ENCODE measurements around the gene STIM2.
"Not testable (repeated sequence)": the region's sequence is repeated elsewhere in the genome, so short reads cannot be mapped to it uniquely, and the experiment has no call there.

Gene STIM2

DNA sequence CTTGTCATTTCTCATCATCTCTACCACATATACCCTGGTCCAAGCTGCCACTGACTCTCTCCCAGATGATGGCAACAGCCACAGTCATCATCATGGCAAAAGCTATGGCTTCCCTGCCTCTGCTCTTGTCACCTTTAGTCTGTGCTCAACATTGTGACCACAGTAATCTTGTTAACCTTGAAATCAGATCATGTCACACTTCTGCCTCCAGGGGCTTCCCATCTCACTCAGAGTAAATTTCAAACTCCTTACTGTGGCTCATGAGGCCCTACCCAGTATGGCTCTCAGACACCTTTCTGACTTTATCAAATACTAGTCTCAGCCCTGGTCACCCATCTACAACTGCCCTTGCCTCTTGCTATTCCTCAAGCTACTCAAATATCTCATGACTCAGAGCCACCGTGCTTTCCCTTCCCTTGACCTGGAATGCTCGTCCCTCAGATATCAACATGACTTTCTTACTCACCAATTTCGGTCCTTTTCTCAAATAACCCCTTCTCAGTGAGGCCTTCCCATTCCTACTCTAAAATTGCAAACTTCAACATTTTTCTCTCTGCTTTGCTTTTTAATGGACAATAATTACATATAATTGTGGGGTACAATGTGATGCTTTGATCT is 41.1 kb upstream of the STIM2 start:
- TF ChIP-seq, protein P1, sequence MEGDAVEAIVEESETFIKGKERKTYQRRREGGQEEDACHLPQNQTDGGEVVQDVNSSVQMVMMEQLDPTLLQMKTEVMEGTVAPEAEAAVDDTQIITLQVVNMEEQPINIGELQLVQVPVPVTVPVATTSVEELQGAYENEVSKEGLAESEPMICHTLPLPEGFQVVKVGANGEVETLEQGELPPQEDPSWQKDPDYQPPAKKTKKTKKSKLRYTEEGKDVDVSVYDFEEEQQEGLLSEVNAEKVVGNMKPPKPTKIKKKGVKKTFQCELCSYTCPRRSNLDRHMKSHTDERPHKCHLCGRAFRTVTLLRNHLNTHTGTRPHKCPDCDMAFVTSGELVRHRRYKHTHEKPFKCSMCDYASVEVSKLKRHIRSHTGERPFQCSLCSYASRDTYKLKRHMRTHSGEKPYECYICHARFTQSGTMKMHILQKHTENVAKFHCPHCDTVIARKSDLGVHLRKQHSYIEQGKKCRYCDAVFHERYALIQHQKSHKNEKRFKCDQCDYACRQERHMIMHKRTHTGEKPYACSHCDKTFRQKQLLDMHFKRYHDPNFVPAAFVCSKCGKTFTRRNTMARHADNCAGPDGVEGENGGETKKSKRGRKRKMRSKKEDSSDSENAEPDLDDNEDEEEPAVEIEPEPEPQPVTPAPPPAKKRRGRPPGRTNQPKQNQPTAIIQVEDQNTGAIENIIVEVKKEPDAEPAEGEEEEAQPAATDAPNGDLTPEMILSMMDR (IDR thresholded peaks at IDR 0.05; ENCODE audit: low read depth, low read length) = no peak
- H3K4me3 ChIP-seq (replicated peaks in 1 of 2; ENCODE audit: low read depth in 2 of 2, low read length in 2 of 2) = no peak overlapping the region
- no peak for DNase-seq (ENCODE audit: low read depth in 2 of 2)

DNA sequence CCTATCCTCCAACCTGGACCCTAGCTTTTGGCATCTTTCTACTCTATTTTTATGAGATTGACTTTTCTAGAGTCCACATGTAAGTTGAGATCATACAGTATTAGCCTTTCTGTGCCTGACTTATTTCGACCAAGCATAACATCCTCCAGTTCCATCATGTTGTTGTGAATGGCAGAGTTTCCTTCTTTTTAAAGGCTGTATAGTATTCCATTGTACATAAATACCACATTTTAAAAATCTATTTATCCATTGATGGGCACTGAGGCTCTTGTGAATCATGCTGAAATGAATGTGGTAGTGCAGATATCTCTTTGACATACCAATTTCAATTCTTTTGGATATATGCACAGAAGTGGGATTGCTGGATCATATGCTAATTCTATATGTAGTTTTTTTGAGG is 40.3 kb upstream of the STIM2 start:
- H3K4me3 ChIP-seq (replicated peaks in 1 of 2; ENCODE audit: low read depth in 2 of 2, low read length in 2 of 2) = no peak overlapping the region
- DNase-seq (ENCODE audit: low read depth in 2 of 2) = no peak
- TF ChIP-seq, protein P1 (IDR thresholded peaks at IDR 0.05; ENCODE audit: low read depth, low read length) = no peak

DNA sequence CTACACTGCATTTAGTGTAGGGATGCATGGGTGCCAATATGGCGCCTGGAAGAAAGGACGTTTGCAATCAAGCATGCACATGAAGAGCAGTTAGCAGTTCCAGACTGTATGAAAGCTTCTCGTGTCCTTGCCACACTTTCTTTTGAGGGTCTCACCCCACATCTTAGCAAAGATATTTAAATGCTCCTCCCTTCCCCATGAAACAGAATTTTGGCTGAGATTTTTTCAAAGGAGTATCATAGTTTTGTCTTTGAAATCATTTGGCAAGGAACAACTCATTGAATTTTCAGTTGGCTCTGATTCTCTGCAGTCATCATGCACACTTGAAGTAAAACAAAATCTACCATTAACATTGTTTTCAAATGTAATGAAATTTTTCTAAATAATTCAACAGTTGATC is 39.6 kb upstream of the STIM2 start:
- H3K4me3 ChIP-seq (replicated peaks in 1 of 2; ENCODE audit: low read depth in 2 of 2, low read length in 2 of 2) = no peak overlapping the region
- no peak for DNase-seq (ENCODE audit: low read depth in 2 of 2)
- TF ChIP-seq, protein P1 (IDR thresholded peaks at IDR 0.05; ENCODE audit: low read depth, low read length) = no peak

DNA sequence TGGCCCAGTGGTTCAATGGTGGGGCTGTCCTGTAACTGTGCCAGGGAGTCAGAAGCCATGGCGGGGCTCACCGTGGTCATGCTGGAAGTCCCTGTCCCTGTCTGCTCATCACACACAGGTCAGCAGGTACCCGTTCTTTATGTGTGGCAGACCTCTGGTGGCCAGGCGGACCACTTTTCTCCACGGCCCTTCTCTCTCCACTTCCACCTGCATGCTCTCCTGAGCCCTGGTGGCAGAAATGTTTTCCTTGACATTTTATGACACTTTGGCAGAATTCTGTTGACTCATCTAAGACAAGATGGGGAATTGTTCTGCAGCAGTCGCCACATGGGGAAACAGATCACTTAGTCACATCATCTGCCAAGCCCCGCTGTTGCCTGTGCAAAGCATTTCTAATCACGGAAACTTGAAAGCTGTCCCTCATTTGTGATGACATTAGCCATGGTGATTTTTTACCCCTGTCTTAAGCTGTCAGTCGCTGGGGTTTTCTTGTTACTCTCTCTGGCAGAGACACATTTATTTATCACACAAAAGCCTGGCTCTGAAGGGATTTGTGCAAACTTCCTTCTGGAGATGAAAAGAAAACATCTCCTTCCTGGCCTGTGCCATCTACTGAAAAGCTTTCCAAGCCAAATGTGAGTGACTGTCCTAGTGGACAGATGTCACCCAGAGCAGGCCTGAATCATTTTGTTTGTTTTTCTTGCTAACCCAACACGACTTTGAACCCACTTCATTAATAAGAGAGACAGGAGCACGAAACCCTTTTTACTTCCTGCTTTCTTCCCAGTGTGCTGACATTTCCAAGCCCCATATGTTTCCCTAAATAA is 38.8 kb upstream of the STIM2 start:
- H3K4me3 ChIP-seq (replicated peaks in 1 of 2; ENCODE audit: low read depth in 2 of 2, low read length in 2 of 2) = no peak overlapping the region
- peak in 1 of 2 donors; percentile 30 for DNase-seq (ENCODE audit: low read depth in 2 of 2)
- TF ChIP-seq, protein P1 (IDR thresholded peaks at IDR 0.05; ENCODE audit: low read depth, low read length) = no peak

DNA sequence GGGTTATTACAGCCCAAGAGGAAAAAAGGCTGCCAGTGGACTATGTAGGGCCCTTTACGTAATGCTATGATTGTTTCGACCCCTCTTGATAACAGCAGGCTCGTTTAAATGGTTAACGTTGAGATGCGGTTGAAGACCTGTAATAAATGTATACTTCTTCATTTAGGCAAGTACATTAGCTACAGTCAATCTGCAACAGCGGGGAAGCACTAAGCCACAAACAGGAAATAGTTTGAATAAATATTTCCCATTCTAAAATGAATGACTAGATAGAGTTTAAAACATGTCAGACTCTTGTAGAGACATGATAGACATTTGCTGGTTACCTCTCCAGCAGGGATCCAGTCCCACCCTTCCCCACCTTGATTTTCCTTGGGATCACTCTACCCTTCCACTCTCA is 38.1 kb upstream of the STIM2 start:
- H3K4me3 ChIP-seq (replicated peaks in 1 of 2; ENCODE audit: low read depth in 2 of 2, low read length in 2 of 2) = no peak overlapping the region
- TF ChIP-seq, protein P1 (IDR thresholded peaks at IDR 0.05; ENCODE audit: low read depth, low read length) = no peak
- DNase-seq (ENCODE audit: low read depth in 2 of 2) = no peak

DNA sequence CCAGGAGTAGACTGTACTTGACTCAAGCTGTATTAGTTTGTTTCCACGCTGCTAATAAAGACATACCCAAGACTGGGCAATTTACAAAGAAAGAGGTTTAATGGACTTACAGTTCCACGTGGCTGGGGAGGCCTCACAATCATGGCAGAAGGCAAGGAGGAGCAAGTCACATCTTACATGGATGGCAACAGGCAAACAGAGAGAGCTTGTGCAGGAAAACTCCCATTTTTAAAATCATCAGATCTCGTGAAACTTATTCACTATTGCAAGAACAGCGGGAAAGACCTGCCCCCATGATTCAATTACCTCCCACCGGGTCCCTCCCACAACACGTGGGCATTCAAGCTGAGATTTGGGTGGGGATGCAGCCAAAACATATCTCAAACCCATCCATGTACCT is 37.7 kb upstream of the STIM2 start:
- not testable (repeated sequence) for H3K4me3 ChIP-seq (replicated peaks in 1 of 2; ENCODE audit: low read depth in 2 of 2, low read length in 2 of 2); DNase-seq (ENCODE audit: low read depth in 2 of 2)

DNA sequence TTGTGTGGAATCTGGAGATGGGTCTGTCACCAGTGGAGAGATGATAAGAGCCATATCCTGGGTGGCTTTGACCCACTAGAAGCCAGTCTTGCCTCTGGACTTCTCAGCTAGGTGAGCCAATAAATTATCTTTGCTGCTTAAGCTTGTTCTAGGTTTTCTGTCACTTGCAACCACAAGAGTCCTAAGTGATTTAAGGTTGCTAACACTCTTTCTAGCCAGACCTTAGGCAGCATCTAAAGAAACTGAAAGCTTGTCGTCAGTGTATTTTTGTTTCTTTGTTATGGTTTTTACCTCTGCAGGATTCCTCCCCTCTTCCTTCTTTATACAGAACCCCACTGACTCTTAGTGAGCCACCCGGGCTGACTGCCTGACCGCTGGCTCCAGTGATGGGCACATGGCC is 37.1 kb upstream of the STIM2 start:
- TF ChIP-seq, protein P1 (IDR thresholded peaks at IDR 0.05; ENCODE audit: low read depth, low read length) = no peak
- no peak for DNase-seq (ENCODE audit: low read depth in 2 of 2)
- H3K4me3 ChIP-seq (replicated peaks in 1 of 2; ENCODE audit: low read depth in 2 of 2, low read length in 2 of 2) = no peak overlapping the region

Data from cardiac fibroblast (primary cell).